ENCODE results near the gene GPS2.

The GPS2 gene

GRCh38 chr17:7329374-7329996 is 14.3 kb upstream of the GPS2 start:
- Histone ChIP-seq H2AFZ (ENCODE audit: low read depth, low read length) (peak overlapping the region; percentile 79), H3K4me1 (ENCODE audit: control insufficient read depth, insufficient read depth, low read depth, low read length) (peaks cover 19% of the 10 kb centered on the region), H3K79me1 (replicated peaks; ENCODE audit: low read length, poor library complexity, severe bottlenecking) (peaks cover 28% of the 10 kb centered on the region), H3K9ac (ENCODE audit: low read length) (peak overlapping the region; percentile 93), H3K27ac (ENCODE audit: low read length, poor library complexity, severe bottlenecking) (peak overlapping the region; percentile 88), H3K4me2 (ENCODE audit: low read length, poor library complexity, severe bottlenecking) (peak overlapping the region; percentile 97), H3K14ac (ENCODE audit: low read length in 2 of 2) (no peak overlapping the region), H3K27me3 (ENCODE audit: control insufficient read depth in 1 of 2, insufficient read depth in 1 of 2, low read length in 2 of 2) (peaks cover under 1 to 1% of the 10 kb centered on the region in 2 experiments), H3K9me3 (ENCODE audit: control insufficient read depth, low read length) (no peaks in the 10 kb centered on the region), H3K4me3 (ENCODE audit: insufficient read depth in 1 of 2, low read depth in 1 of 2, low read length in 2 of 2) (peak overlapping the region; percentile 76 to 100), H3K4ac (ENCODE audit: low read depth in 1 of 2, low read length in 2 of 2) (peak overlapping the region in 1 of 2 experiments; percentile 81), H2BK120ac (ENCODE audit: low read depth, low read length) (no peak overlapping the region), H3K18ac (ENCODE audit: low read depth in 1 of 2, low read length in 2 of 2) (peak overlapping the region; percentile 64 to 91), H3K23ac (ENCODE audit: low read length in 2 of 2) (no peak overlapping the region), H4K8ac (ENCODE audit: low read length) (peak overlapping the region; percentile 64), H3K36me3 (ENCODE audit: control insufficient read depth in 1 of 2, insufficient read depth in 2 of 2, low read depth in 1 of 2, low read length in 2 of 2) (peaks cover 22 to 26% of the 10 kb centered on the region in 2 experiments), H4K91ac (ENCODE audit: low read length) (peak overlapping the region; percentile 91), H2BK5ac (ENCODE audit: low read depth, low read length, poor library complexity, severe bottlenecking) (peak overlapping the region; percentile 48), H2AK5ac (ENCODE audit: low read length, severe bottlenecking) (no peak overlapping the region), H2BK12ac (ENCODE audit: low read length in 2 of 2) (peak overlapping the region in 1 of 2 experiments; percentile 75), H2BK15ac (ENCODE audit: low read depth, poor library complexity, severe bottlenecking) (peak overlapping the region; percentile 50)
- under 1% methylated on average over 43 of the region's 43 CpGs for WGBS
- DNase-seq, result peak; percentile 99

GRCh38 chr17:7328840-7329373 is 13.7 kb upstream of the GPS2 start, which contains the start of gene NEURL4:
NEURL4 (minus strand) TSS chr17:7329335; CDS start chr17:7329312, 23 bp downstream.
- peak within 1 kb of the TSS; percentile 50 for H2BK15ac ChIP-seq (ENCODE audit: low read depth, poor library complexity, severe bottlenecking)
- H3K9me3 ChIP-seq (ENCODE audit: control insufficient read depth, low read length), result no peaks in the 10 kb centered on the region
- peak within 1 kb of the TSS in 1 of 2 experiments; percentile 81 for H3K4ac ChIP-seq (ENCODE audit: low read depth in 1 of 2, low read length in 2 of 2)
- peak within 1 kb of the TSS; percentile 76 to 100 for H3K4me3 ChIP-seq (ENCODE audit: insufficient read depth in 1 of 2, low read depth in 1 of 2, low read length in 2 of 2)
- peak within 1 kb of the TSS in 1 of 2 experiments; percentile 46 for H3K14ac ChIP-seq (ENCODE audit: low read length in 2 of 2)
- peaks cover 29% of the 10 kb centered on the region for H3K79me1 ChIP-seq (replicated peaks; ENCODE audit: low read length, poor library complexity, severe bottlenecking)
- no peak within 1 kb of the TSS for H2BK120ac ChIP-seq (ENCODE audit: low read depth, low read length)
- peak within 1 kb of the TSS in 1 of 2 experiments; percentile 75 for H2BK12ac ChIP-seq (ENCODE audit: low read length in 2 of 2)
- DNase-seq, result peak; percentile 59
- H3K23ac ChIP-seq (ENCODE audit: low read length in 2 of 2), result no peak within 1 kb of the TSS
- under 1% methylated on average over 34 of the region's 50 CpGs for WGBS
- peak within 1 kb of the TSS; percentile 90 for H4K8ac ChIP-seq (ENCODE audit: low read length)
- H3K4me1 ChIP-seq (ENCODE audit: control insufficient read depth, insufficient read depth, low read depth, low read length), result peaks cover 19% of the 10 kb centered on the region
- H3K36me3 ChIP-seq (ENCODE audit: control insufficient read depth in 1 of 2, insufficient read depth in 2 of 2, low read depth in 1 of 2, low read length in 2 of 2), result peaks cover 28 to 32% of the 10 kb centered on the region in 2 experiments
- peak within 1 kb of the TSS; percentile 93 for H3K9ac ChIP-seq (ENCODE audit: low read length)
- H3K27me3 ChIP-seq (ENCODE audit: control insufficient read depth in 1 of 2, insufficient read depth in 1 of 2, low read length in 2 of 2), result no peaks in the 10 kb centered on the region
- H3K4me2 ChIP-seq (ENCODE audit: low read length, poor library complexity, severe bottlenecking), result peak within 1 kb of the TSS; percentile 97
- H4K91ac ChIP-seq (ENCODE audit: low read length), result peak within 1 kb of the TSS; percentile 91
- peak within 1 kb of the TSS; percentile 79 for H2AFZ ChIP-seq (ENCODE audit: low read depth, low read length)
- H3K27ac ChIP-seq (ENCODE audit: low read length, poor library complexity, severe bottlenecking), result peak within 1 kb of the TSS; percentile 88
- H2BK5ac ChIP-seq (ENCODE audit: low read depth, low read length, poor library complexity, severe bottlenecking), result peak within 1 kb of the TSS; percentile 48
- H3K18ac ChIP-seq (ENCODE audit: low read depth in 1 of 2, low read length in 2 of 2), result peak within 1 kb of the TSS; percentile 64 to 91
- H2AK5ac ChIP-seq (ENCODE audit: low read length, severe bottlenecking), result no peak within 1 kb of the TSS

GRCh38 chr17:7328009-7328408 is 12.8 kb upstream of the GPS2 start:
- no peak overlapping the region for H4K91ac ChIP-seq (ENCODE audit: low read length)
- H3K9ac ChIP-seq (ENCODE audit: low read length), result peak overlapping the region; percentile 93
- no peaks in the 10 kb centered on the region for H3K27me3 ChIP-seq (ENCODE audit: control insufficient read depth in 1 of 2, insufficient read depth in 1 of 2, low read length in 2 of 2)
- H3K36me3 ChIP-seq (ENCODE audit: control insufficient read depth in 1 of 2, insufficient read depth in 2 of 2, low read depth in 1 of 2, low read length in 2 of 2), result peaks cover 35 to 41% of the 10 kb centered on the region in 2 experiments
- no peak overlapping the region for H2BK5ac ChIP-seq (ENCODE audit: low read depth, low read length, poor library complexity, severe bottlenecking)
- H3K14ac ChIP-seq (ENCODE audit: low read length in 2 of 2), result no peak overlapping the region
- no peak overlapping the region for H3K18ac ChIP-seq (ENCODE audit: low read depth in 1 of 2, low read length in 2 of 2)
- H3K4me1 ChIP-seq (ENCODE audit: control insufficient read depth, insufficient read depth, low read depth, low read length), result peaks cover 19% of the 10 kb centered on the region
- peak overlapping the region; percentile 17 for H3K4me2 ChIP-seq (ENCODE audit: low read length, poor library complexity, severe bottlenecking)
- no peak overlapping the region for H2AFZ ChIP-seq (ENCODE audit: low read depth, low read length)
- no peak overlapping the region for H2AK5ac ChIP-seq (ENCODE audit: low read length, severe bottlenecking)
- H2BK15ac ChIP-seq (ENCODE audit: low read depth, poor library complexity, severe bottlenecking), result no peak overlapping the region
- H3K23ac ChIP-seq (ENCODE audit: low read length in 2 of 2), result no peak overlapping the region
- no peak overlapping the region for H3K27ac ChIP-seq (ENCODE audit: low read length, poor library complexity, severe bottlenecking)
- H2BK12ac ChIP-seq (ENCODE audit: low read length in 2 of 2), result no peak overlapping the region
- peak overlapping the region in 1 of 2 experiments; percentile 100 for H3K4me3 ChIP-seq (ENCODE audit: insufficient read depth in 1 of 2, low read depth in 1 of 2, low read length in 2 of 2)
- H3K4ac ChIP-seq (ENCODE audit: low read depth in 1 of 2, low read length in 2 of 2), result no peak overlapping the region
- no peaks in the 10 kb centered on the region for H3K9me3 ChIP-seq (ENCODE audit: control insufficient read depth, low read length)
- H3K79me1 ChIP-seq (replicated peaks; ENCODE audit: low read length, poor library complexity, severe bottlenecking), result peaks cover 37% of the 10 kb centered on the region
- no peak overlapping the region for H4K8ac ChIP-seq (ENCODE audit: low read length)
- no peak overlapping the region for H2BK120ac ChIP-seq (ENCODE audit: low read depth, low read length)
- DNase-seq, result no peak
- 100% methylated on average over 1 of the region's 1 CpG for WGBS

- no peak overlapping the region for H2AK5ac ChIP-seq (ENCODE audit: low read length, severe bottlenecking)
- H4K91ac ChIP-seq (ENCODE audit: low read length), result peak overlapping the region; percentile 16
- peak overlapping the region in 1 of 2 experiments; percentile 100 for H3K4me3 ChIP-seq (ENCODE audit: insufficient read depth in 1 of 2, low read depth in 1 of 2, low read length in 2 of 2)
- no peaks in the 10 kb centered on the region for H3K27me3 ChIP-seq (ENCODE audit: control insufficient read depth in 1 of 2, insufficient read depth in 1 of 2, low read length in 2 of 2)
- 95% methylated on average over 17 of the region's 17 CpGs for WGBS
- no peak overlapping the region for H3K23ac ChIP-seq (ENCODE audit: low read length in 2 of 2)
- no peak overlapping the region for H2AFZ ChIP-seq (ENCODE audit: low read depth, low read length)
- H3K79me1 ChIP-seq (replicated peaks; ENCODE audit: low read length, poor library complexity, severe bottlenecking), result peaks cover 42% of the 10 kb centered on the region
- H3K14ac ChIP-seq (ENCODE audit: low read length in 2 of 2), result no peak overlapping the region
- no peak overlapping the region for H3K18ac ChIP-seq (ENCODE audit: low read depth in 1 of 2, low read length in 2 of 2)
- H3K27ac ChIP-seq (ENCODE audit: low read length, poor library complexity, severe bottlenecking), result no peak overlapping the region
- H2BK15ac ChIP-seq (ENCODE audit: low read depth, poor library complexity, severe bottlenecking), result no peak overlapping the region
- peak overlapping the region; percentile 93 for H3K9ac ChIP-seq (ENCODE audit: low read length)
- peak overlapping the region; percentile 17 for H3K4me2 ChIP-seq (ENCODE audit: low read length, poor library complexity, severe bottlenecking)
- no peak for DNase-seq
- H4K8ac ChIP-seq (ENCODE audit: low read length), result no peak overlapping the region
- H2BK5ac ChIP-seq (ENCODE audit: low read depth, low read length, poor library complexity, severe bottlenecking), result no peak overlapping the region
- H3K9me3 ChIP-seq (ENCODE audit: control insufficient read depth, low read length), result no peaks in the 10 kb centered on the region
- H3K4me1 ChIP-seq (ENCODE audit: control insufficient read depth, insufficient read depth, low read depth, low read length), result peaks cover 19% of the 10 kb centered on the region
- no peak overlapping the region for H3K4ac ChIP-seq (ENCODE audit: low read depth in 1 of 2, low read length in 2 of 2)
- peaks cover 40 to 46% of the 10 kb centered on the region in 2 experiments for H3K36me3 ChIP-seq (ENCODE audit: control insufficient read depth in 1 of 2, insufficient read depth in 2 of 2, low read depth in 1 of 2, low read length in 2 of 2)
- no peak overlapping the region for H2BK12ac ChIP-seq (ENCODE audit: low read length in 2 of 2)
- no peak overlapping the region for H2BK120ac ChIP-seq (ENCODE audit: low read depth, low read length)
These were observed 12.3 kb upstream of the GPS2 start for GRCh38 chr17:7327501-7327900.
